GM13977 (cell line): Measurements from ENCODE around the gene IGSF3.

Experiments
- DNase-seq: peaks from one replicate; pipeline ENCODE4 v3.0.0; 2012; ENCODE audit warnings: low spot score
- CTCF ChIP-seq: IDR thresholded peaks from 2 replicates; pipeline ENCODE4 v1.5.1; 2012; ENCODE audit warnings: mild to moderate bottlenecking, control low read depth; ENCODE audit not compliant: insufficient read depth; ENCODE audit errors: extremely low read depth, missing control alignments
- in situ Hi-C: fragments of 300-500 bp; cut with MboI; formaldehyde crosslinking; loops from one replicate; pipeline ENCODE4 v1.12.0; 2022; ENCODE audit warnings: low sequenced_read_pairs, low pct_unique_long_range_greater_than_20kb, mixed read lengths, inconsistent platforms; ENCODE audit not compliant: unreplicated experiment

The IGSF3 gene

GRCh38 chr1:116538544-116538943 lies 129.0 kb downstream of the IGSF3 start:
- in situ Hi-C loops: no loop called here
- TF ChIP-seq CTCF: no peak
- peak; percentile 44 for DNase-seq

DNA sequence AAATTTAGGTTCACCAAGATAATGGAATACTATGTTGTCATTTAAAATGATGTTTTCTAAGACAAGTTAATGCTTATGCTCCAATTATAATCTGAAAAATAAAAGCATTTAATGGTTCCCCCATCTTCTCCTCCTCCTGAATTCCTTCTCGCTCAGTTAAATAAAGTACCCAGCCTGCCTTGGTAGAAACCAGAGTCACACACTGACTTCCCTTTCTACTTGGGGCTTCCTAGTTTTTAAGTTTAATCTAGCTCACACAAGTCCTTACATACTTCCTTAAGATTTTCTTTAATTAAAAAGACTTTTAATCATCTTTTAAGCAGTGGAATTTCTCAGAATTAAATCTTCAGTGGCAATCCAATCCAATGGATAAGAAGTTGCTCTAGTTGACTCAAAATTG lies 129.6 kb downstream of the IGSF3 start:
- in situ Hi-C loops: no loop called here
- no peak for DNase-seq
- no peak for TF ChIP-seq CTCF

DNA sequence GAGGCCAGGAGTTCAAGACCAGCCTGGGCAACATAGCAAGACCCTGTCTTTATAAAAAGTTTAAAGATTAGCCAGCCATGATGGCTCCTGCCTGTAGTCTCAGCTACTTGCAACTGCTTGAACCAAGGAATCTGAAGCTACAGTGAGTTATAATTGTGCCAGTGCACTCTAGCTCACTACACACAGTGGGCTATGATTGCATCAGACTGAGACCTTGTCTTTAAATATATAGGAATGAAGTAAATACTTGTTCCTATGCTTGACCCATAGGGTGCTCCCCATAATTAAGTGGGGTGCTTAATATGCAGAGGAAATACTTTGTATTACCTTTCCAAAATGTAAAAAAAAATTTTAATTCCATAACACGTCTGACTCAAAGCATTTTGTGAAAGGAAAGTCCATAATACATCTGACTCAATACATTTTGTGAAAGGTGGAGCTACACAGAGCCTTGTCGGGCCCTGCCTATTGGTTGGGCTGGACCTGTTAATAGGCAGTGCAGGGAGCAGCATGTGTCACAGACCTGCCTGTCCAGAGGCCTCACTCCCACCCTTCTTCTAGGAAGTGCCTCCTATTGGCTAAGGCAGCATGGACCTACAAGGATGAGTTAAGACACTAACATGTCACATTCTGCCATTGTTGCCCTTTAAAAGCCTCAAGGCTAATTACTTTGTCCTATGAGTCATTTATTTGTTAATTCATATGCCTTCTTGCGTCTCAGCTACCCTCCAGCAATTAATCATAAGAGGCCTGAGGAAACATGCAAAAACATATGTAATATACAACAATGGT lies 130.3 kb downstream of the IGSF3 start:
- DNase-seq: no peak
- TF ChIP-seq CTCF: no peak
- in situ Hi-C loops: no loop called here

- no peak for DNase-seq
- no peak for TF ChIP-seq CTCF
- in situ Hi-C loops: no loop called here
Measured at GRCh38 chr1:116534014-116534739, 133.4 kb downstream of the IGSF3 start.

DNA sequence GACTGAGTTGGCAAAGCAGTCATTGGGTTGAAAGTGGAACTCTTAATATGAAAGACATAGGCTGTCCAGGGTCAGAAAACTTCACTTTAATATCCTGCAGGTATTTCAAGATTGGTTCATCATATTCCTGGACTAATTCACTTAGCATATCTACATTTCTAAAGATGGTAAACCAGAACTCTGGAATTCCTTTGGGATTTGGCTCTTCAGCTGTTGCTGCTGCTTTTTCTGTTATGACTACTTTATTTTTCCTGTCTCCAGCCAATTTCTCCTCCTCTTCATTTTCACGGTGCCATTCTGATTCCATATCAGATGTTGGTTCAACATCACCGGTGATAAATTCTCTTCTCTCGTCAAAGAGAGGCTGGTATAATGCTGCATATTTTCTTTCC lies 134.1 kb downstream of the IGSF3 start:
- no peak for DNase-seq
- in situ Hi-C loops: no loop called here
- TF ChIP-seq CTCF: no peak

DNA sequence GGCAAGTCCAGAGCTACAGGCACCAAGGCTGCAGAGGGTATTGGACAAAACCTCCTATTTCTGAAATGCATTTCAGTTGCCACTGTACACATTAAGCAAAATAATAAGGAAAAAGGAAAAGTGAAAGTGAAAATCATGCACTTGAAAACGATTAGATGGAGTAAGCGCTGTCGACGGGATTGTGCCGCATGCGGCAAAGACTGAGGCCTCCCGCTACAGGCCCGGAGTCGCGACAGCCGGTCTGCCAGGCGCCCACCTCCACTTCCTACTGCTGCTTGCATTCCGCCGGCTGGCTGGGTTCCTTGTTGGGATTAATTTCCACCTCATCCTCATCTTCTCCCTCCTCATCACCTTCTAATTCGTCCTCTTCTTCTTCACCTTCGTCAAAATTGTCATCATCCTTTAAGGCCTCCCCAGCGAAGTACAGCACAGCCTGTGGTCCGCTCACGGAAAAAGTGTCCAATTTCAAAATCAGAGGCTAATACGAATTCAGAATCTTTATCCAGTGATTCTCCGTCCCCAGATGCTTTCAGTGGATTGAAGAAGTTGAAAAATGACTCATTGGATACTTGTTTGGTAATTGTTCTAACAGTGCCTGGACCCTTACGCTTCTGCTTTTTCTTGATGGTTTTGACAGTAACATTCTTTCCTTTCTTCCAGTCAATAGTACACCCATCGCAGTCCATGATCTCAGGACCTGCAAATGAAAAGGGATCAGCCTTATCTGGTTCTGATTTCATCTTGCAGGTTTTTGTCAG lies 134.7 kb downstream of the IGSF3 start:
- no peak for TF ChIP-seq CTCF
- no peak for DNase-seq
- in situ Hi-C loops: no loop called here
